Endothelial cell of umbilical vein (primary cell): Measurements from ENCODE around the gene PRDX3. TPM values are rescaled to one million over a fixed set of nuclear protein-coding genes. Genes with fewer than 3 reads are reported as not detected.

Source experiments
- BruUV-seq: library from RNA; stranded (reverse); fragments of 400-500 nt; replicated peaks from 2 replicates; lab custom pipeline; 2021; lab: Mats Ljungman, UMichigan
- CTCF ChIA-PET: fragments of 300-600, 350-600 bp; sonication (Branson Sonifier 250); formaldehyde crosslinking; loops from one replicate; lab custom pipeline; 2021; ENCODE audit warnings: antibody characterized with exemption, inconsistent platforms; lab: Charles Lee
- POLR2A ChIA-PET: fragments of 300-600, 350-600 bp; sonication (Branson Sonifier 250); formaldehyde crosslinking; loops from one replicate; lab custom pipeline; 2021; ENCODE audit warnings: antibody characterized with exemption, inconsistent platforms; lab: Charles Lee
- DNase-seq: peaks from one replicate; pipeline ENCODE4 v3.0.0-alpha.2; 2011; ENCODE audit warnings: low read depth, low spot score
- FAIRE-seq: peaks from 2 replicates; lab custom pipeline; 2011; peaks lifted over from hg19 to GRCh38; lab: Jason Lieb, UNC
- H2AFZ ChIP-seq: 2 replicates; pipeline ENCODE4 v1.6.0; 2012; ENCODE audit warnings: low read depth, low read length, control low read depth, inconsistent platforms
- H3K27ac ChIP-seq: 2 replicates; pipeline ENCODE4 v1.5.1; 2011; ENCODE audit warnings: low read depth, mild to moderate bottlenecking, control low read depth, low read length, moderate library complexity; ENCODE audit not compliant: insufficient read depth
- H3K27me3 ChIP-seq, 2 experiments: 2 replicates each; pipeline versions ENCODE4 v1.6.0 to v1.6.1; 2011; ENCODE audit warnings: low read length in 2 of 2, mixed read lengths in 1 of 2; ENCODE audit not compliant: control insufficient read depth in 2 of 2, insufficient read depth in 2 of 2
- H3K36me3 ChIP-seq, 2 experiments: 2 replicates in 1 of 2; 3 replicates in 1 of 2; pipeline ENCODE4 v1.5.1; 2011; ENCODE audit warnings: low read length in 2 of 2, mild to moderate bottlenecking in 1 of 2, moderate library complexity in 1 of 2; ENCODE audit not compliant: control insufficient read depth in 2 of 2, insufficient read depth in 2 of 2; ENCODE audit errors: extremely low read depth in 1 of 2
- H3K4me1 ChIP-seq: 3 replicates; pipeline ENCODE4 v1.5.1; 2011; ENCODE audit warnings: mild to moderate bottlenecking, low read length; ENCODE audit not compliant: control insufficient read depth, insufficient read depth; ENCODE audit errors: extremely low read depth
- H3K4me2 ChIP-seq: 2 replicates; pipeline ENCODE4 v1.6.1; 2011; ENCODE audit warnings: low read length, control low read depth, mixed read lengths; ENCODE audit not compliant: insufficient read depth
- H3K4me3 ChIP-seq, 3 experiments: fragments of 200-600 bp in 1 of 3; sonication (generic), shearing (Covaris generic) in 1 of 3; replicated peaks in 1 of 3; 2 replicates each; pipeline ENCODE4 v1.5.1; 2011 to 2016; ENCODE audit warnings: control low read depth in 3 of 3, low read length in 3 of 3, mild to moderate bottlenecking in 2 of 3, inconsistent platforms in 1 of 3, low read depth in 1 of 3, moderate library complexity in 1 of 3; ENCODE audit not compliant: insufficient read depth in 1 of 3
- H3K79me2 ChIP-seq: 2 replicates; pipeline ENCODE4 v1.6.0; 2012; ENCODE audit warnings: low read length, inconsistent platforms; ENCODE audit not compliant: control insufficient read depth, insufficient read depth
- H3K9ac ChIP-seq: replicated peaks from 2 replicates; pipeline ENCODE3; 2011; ENCODE audit warnings: low read length, control low read depth; ENCODE audit not compliant: insufficient read depth; ENCODE audit errors: extremely low read depth
- H3K9me1 ChIP-seq: replicated peaks from 3 replicates; pipeline ENCODE4 v1.6.0; 2011; ENCODE audit warnings: mild to moderate bottlenecking, low read length; ENCODE audit not compliant: control insufficient read depth, insufficient read depth; ENCODE audit errors: extremely low read depth
- H3K9me3 ChIP-seq: replicated peaks from 2 replicates; pipeline ENCODE4 v1.5.1; 2012; ENCODE audit warnings: low read length, inconsistent platforms; ENCODE audit not compliant: control insufficient read depth, insufficient read depth
- H4K20me1 ChIP-seq: replicated peaks from 2 replicates; pipeline ENCODE3; 2011; ENCODE audit warnings: mild to moderate bottlenecking, low read length; ENCODE audit not compliant: control insufficient read depth, insufficient read depth; ENCODE audit errors: extremely low read depth
- CTCF ChIP-seq, 2 donors: IDR thresholded peaks; 1 replicate in 1 of 2; 2 replicates in 1 of 2; pipeline ENCODE4 v1.5.1; 2011; ENCODE audit warnings: low read length in 2 of 2, mild to moderate bottlenecking in 2 of 2, moderate library complexity in 2 of 2, control low read depth in 1 of 2, inconsistent platforms in 1 of 2, low read depth in 1 of 2; ENCODE audit not compliant: insufficient read depth in 1 of 2; ENCODE audit errors: extremely low read depth in 1 of 2
- EZH2 ChIP-seq: IDR thresholded peaks from 2 replicates; pipeline ENCODE4 v1.6.1; 2012; ENCODE audit warnings: borderline replicate concordance, low read depth, mild to moderate bottlenecking, moderate library complexity, low read length, inconsistent platforms; ENCODE audit not compliant: severe bottlenecking
- FOS ChIP-seq: IDR thresholded peaks from 2 replicates; pipeline ENCODE4 v1.6.1; 2011; ENCODE audit warnings: mild to moderate bottlenecking, low read length, moderate library complexity, borderline replicate concordance; ENCODE audit not compliant: insufficient read depth
- GATA2 ChIP-seq: IDR thresholded peaks from 2 replicates; pipeline ENCODE4 v1.7.0; 2011; ENCODE audit warnings: low read depth, mild to moderate bottlenecking, moderate library complexity, mixed read lengths, low read length; ENCODE audit not compliant: insufficient read length, insufficient read depth
- JUN ChIP-seq: IDR thresholded peaks from 2 replicates; pipeline ENCODE4 v1.6.1; 2011; ENCODE audit warnings: borderline replicate concordance, low read depth; ENCODE audit not compliant: insufficient read length, insufficient read depth
- MAX ChIP-seq: IDR thresholded peaks from 2 replicates; pipeline ENCODE4 v1.6.1; 2011; ENCODE audit not compliant: insufficient read depth, insufficient read length
- MYC ChIP-seq: IDR thresholded peaks from one replicate; pipeline ENCODE4 v1.6.1; 2011; ENCODE audit warnings: mild to moderate bottlenecking, low read depth, low read length
- POLR2A ChIP-seq: IDR thresholded peaks from 2 replicates; pipeline ENCODE4 v1.6.1; 2012; ENCODE audit warnings: low read depth, mild to moderate bottlenecking, control low read depth, low read length
- POLR2AphosphoS5 ChIP-seq: IDR thresholded peaks from 2 replicates; pipeline ENCODE4 v1.6.1; 2012; ENCODE audit warnings: low read depth, mild to moderate bottlenecking, control low read depth, low read length, moderate library complexity; ENCODE audit not compliant: insufficient read depth
- dilution Hi-C: fragments of 300-500 bp; cut with MboI; formaldehyde crosslinking; loops from one replicate; pipeline ENCODE4 v1.15.0; 2019; ENCODE audit warnings: low sequenced_read_pairs; ENCODE audit not compliant: extremely low pct_ligation_motif_present
- intact Hi-C: fragments of 100-400 bp; cut with micrococcal nuclease; formaldehyde crosslinking; loops from one replicate; pipeline ENCODE4 v1.10.0; 2022
- polyA plus RNA-seq, 4 experiments: library from polyadenylated mRNA; depleted of rRNA in 3 of 4; stranded (reverse) in 3 of 4; unstranded in 1 of 4; fragments of >200 nt; gene quantifications; 2 replicates each; pipeline versions ENCODE4 v1.2.1 to v1.2.3, GENCODE V29; 2011 to 2012; ENCODE audit warnings: missing spikeins in 1 of 4
- total RNA-seq: library from RNA; stranded (reverse); gene quantifications from 2 replicates; pipeline ENCODE4 v1.2.3, GENCODE V29; 2021

PRDX3 gene
- total and polyA plus RNA-seq, 2 donors (not counting 3 experiments of a cell fraction or from before 2014, with no cell fraction given): 123 to 124 TPM

GRCh38 chr10:119143657-119144056 lies 35.0 kb downstream of the PRDX3 start:
- TF ChIP-seq EZH2: no peak
- no peak for TF ChIP-seq JUN
- no peak for TF ChIP-seq POLR2AphosphoS5
- TF ChIP-seq MYC: no peak
- TF ChIP-seq MAX: no peak
- TF ChIP-seq GATA2: no peak
- H3K4me2 ChIP-seq: no peak overlapping the region
- ChIA-PET POLR2A (no interaction called here), CTCF (no interaction called here)
- no peaks in the 10 kb centered on the region for H3K79me2 ChIP-seq
- no peaks in the 10 kb centered on the region for H3K9me1 ChIP-seq
- DNase-seq (no peak), FAIRE-seq (no peak)
- no TSS peak for BruUV-seq
- no peak overlapping the region for H2AFZ ChIP-seq
- H4K20me1 ChIP-seq: no peaks in the 10 kb centered on the region
- dilution Hi-C loops (no loop called here), intact Hi-C loops (no loop called here)
- no peaks in the 10 kb centered on the region for H3K4me1 ChIP-seq
- no peak overlapping the region for H3K27ac ChIP-seq
- H3K9me3 ChIP-seq: no peaks in the 10 kb centered on the region
- no peak overlapping the region for H3K9ac ChIP-seq
- H3K4me3 ChIP-seq: no peak overlapping the region
- no peaks in the 10 kb centered on the region for H3K27me3 ChIP-seq
- no peaks in the 10 kb centered on the region for H3K36me3 ChIP-seq

- Histone ChIP-seq H3K79me2 (no peaks in the 10 kb centered on the region), H3K9me1 (no peaks in the 10 kb centered on the region), H2AFZ (no peak overlapping the region), H3K4me3 (no peak overlapping the region), H3K36me3 (no peaks in the 10 kb centered on the region), H3K9ac (no peak overlapping the region), H3K4me1 (peaks cover 3% of the 10 kb centered on the region), H3K27ac (no peak overlapping the region), H3K4me2 (no peak overlapping the region), H4K20me1 (no peaks in the 10 kb centered on the region), H3K27me3 (no peaks in the 10 kb centered on the region), H3K9me3 (no peaks in the 10 kb centered on the region)
- intact Hi-C loops: no loop called here
- DNase-seq: no peak
- ChIA-PET POLR2A (no interaction called here), CTCF (interaction anchor here (0.9 kb wide), 1 partner anchor 57 kb away, joined by 4 read pairs; no protein-coding TSS in a partner anchor)
- FAIRE-seq: no peak
- TF ChIP-seq JUN: no peak
- TF ChIP-seq EZH2: no peak
- no peak for TF ChIP-seq FOS
- no peak for TF ChIP-seq MAX
- TF ChIP-seq CTCF (IDR thresholded peaks at IDR 0.05; ENCODE audit: extremely low read depth in 1 of 2, insufficient read depth in 1 of 2, low read depth in 1 of 2, low read length in 2 of 2): no peak
- TF ChIP-seq MYC: no peak
- TF ChIP-seq GATA2: no peak
- no peak for TF ChIP-seq POLR2A
- no peak for TF ChIP-seq POLR2AphosphoS5
- dilution Hi-C loops: no loop called here
- no TSS peak for BruUV-seq
Observed at GRCh38 chr10:119140603-119141245, 37.9 kb downstream of the PRDX3 start.
